Activated CD4-positive, alpha-beta T cell treated with anti-CD3 and anti-CD28 coated beads, Interleukin-2, amount 50 U/mL, for 4 hours (primary cell): ENCODE measurements around the gene SULT1C2.
"Not testable (repeated sequence)": the region's sequence is repeated elsewhere in the genome, so short reads cannot be mapped to it uniquely, and the experiment has no call there.

Experiments used
- DNase-seq, 2 experiments: peaks; one replicate each; pipeline ENCODE4 v3.0.0-alpha.2; 2020

The SULT1C2 gene

GRCh38 chr2:108355906-108356734 is 67.4 kb downstream of the SULT1C2 start:
- DNase-seq = no peak

GRCh38 chr2:108359336-108359735 is 70.6 kb downstream of the SULT1C2 start:
- DNase-seq = not testable (repeated sequence)
